ENCODE results near the gene POU2F1. TPM values are rescaled to one million over a fixed set of nuclear protein-coding genes. Genes with fewer than 3 reads are reported as not detected.

Gene POU2F1
- total and polyA plus RNA-seq, 2 donors (not counting 3 experiments of a cell fraction or from before 2014, with no cell fraction given): 6.0 to 12.9 TPM

- TF ChIP-seq, protein P1, sequence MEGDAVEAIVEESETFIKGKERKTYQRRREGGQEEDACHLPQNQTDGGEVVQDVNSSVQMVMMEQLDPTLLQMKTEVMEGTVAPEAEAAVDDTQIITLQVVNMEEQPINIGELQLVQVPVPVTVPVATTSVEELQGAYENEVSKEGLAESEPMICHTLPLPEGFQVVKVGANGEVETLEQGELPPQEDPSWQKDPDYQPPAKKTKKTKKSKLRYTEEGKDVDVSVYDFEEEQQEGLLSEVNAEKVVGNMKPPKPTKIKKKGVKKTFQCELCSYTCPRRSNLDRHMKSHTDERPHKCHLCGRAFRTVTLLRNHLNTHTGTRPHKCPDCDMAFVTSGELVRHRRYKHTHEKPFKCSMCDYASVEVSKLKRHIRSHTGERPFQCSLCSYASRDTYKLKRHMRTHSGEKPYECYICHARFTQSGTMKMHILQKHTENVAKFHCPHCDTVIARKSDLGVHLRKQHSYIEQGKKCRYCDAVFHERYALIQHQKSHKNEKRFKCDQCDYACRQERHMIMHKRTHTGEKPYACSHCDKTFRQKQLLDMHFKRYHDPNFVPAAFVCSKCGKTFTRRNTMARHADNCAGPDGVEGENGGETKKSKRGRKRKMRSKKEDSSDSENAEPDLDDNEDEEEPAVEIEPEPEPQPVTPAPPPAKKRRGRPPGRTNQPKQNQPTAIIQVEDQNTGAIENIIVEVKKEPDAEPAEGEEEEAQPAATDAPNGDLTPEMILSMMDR (IDR thresholded peaks at IDR 0.05; ENCODE audit: extremely low read depth in 1 of 2, insufficient read depth in 1 of 2, low read depth in 1 of 2, low read length in 2 of 2): no peak
- TF ChIP-seq POLR2AphosphoS5 (IDR thresholded peaks at IDR 0.05; ENCODE audit: insufficient read depth, low read depth, low read length) (no peak), MYC (IDR thresholded peaks at IDR 0.05; ENCODE audit: low read depth, low read length) (no peak), POLR2A (IDR thresholded peaks at IDR 0.05; ENCODE audit: low read depth, low read length) (no peak), GATA2 (IDR thresholded peaks at IDR 0.05; ENCODE audit: insufficient read depth, insufficient read length, low read depth, low read length) (no peak), JUN (IDR thresholded peaks at IDR 0.05; ENCODE audit: borderline replicate concordance, insufficient read depth, insufficient read length, low read depth) (no peak), FOS (IDR thresholded peaks at IDR 0.05; ENCODE audit: borderline replicate concordance, insufficient read depth, low read length) (no peak), EZH2 (IDR thresholded peaks at IDR 0.05; ENCODE audit: borderline replicate concordance, low read depth, low read length, severe bottlenecking) (no peak)
- TF ChIP-seq, protein P2, sequence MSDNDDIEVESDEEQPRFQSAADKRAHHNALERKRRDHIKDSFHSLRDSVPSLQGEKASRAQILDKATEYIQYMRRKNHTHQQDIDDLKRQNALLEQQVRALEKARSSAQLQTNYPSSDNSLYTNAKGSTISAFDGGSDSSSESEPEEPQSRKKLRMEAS (IDR thresholded peaks at IDR 0.05; ENCODE audit: insufficient read depth, insufficient read length): no peak
- Histone ChIP-seq H4K20me1 (replicated peaks; ENCODE audit: control insufficient read depth, extremely low read depth, insufficient read depth, low read length) (no peaks in the 10 kb centered on the region), H3K9ac (replicated peaks; ENCODE audit: extremely low read depth, insufficient read depth, low read length) (no peak overlapping the region), H2AFZ (ENCODE audit: low read depth, low read length) (no peak overlapping the region), H3K4me3 (replicated peaks in 1 of 3; ENCODE audit: insufficient read depth in 1 of 3, low read depth in 1 of 3, low read length in 3 of 3) (no peak overlapping the region), H3K79me2 (ENCODE audit: control insufficient read depth, insufficient read depth, low read length) (no peaks in the 10 kb centered on the region), H3K4me2 (ENCODE audit: insufficient read depth, low read length) (no peak overlapping the region), H3K27ac (ENCODE audit: insufficient read depth, low read depth, low read length) (no peak overlapping the region), H3K4me1 (ENCODE audit: control insufficient read depth, extremely low read depth, insufficient read depth, low read length) (no peaks in the 10 kb centered on the region), H3K36me3 (ENCODE audit: control insufficient read depth in 2 of 2, extremely low read depth in 1 of 2, insufficient read depth in 2 of 2, low read length in 2 of 2) (no peaks in the 10 kb centered on the region), H3K27me3 (ENCODE audit: control insufficient read depth in 2 of 2, insufficient read depth in 2 of 2, low read length in 2 of 2) (peaks cover 0 to 2% of the 10 kb centered on the region in 2 experiments), H3K9me3 (replicated peaks; ENCODE audit: control insufficient read depth, insufficient read depth, low read length) (no peaks in the 10 kb centered on the region), H3K9me1 (replicated peaks; ENCODE audit: control insufficient read depth, extremely low read depth, insufficient read depth, low read length) (no peaks in the 10 kb centered on the region)
- dilution Hi-C loops (cut with MboI; ENCODE audit: extremely low pct_ligation_motif_present, low sequenced_read_pairs): no loop called here
- ChIA-PET POLR2A (no interaction called here), CTCF (interaction anchor here (0.7 kb wide), 1 partner anchor 605 kb away, joined by 3 read pairs; no protein-coding TSS in a partner anchor)
- DNase-seq (ENCODE audit: low read depth, low spot score): no peak
- intact Hi-C loops (cut with micrococcal nuclease): no loop called here
- no TSS peak for BruUV-seq (replicated peaks)
- no peak for FAIRE-seq
Measured at GRCh38 chr1:167471568-167471967, 250.9 kb downstream of the POU2F1 start.
